HG02588 (cell line): ENCODE measurements around the gene SERGEF.

ENCODE experiments used
- ATAC-seq: cut with Tn5 transposase; IDR thresholded peaks from one replicate; pipeline ENCODE4 v1.9.1; 2021; ENCODE audit warnings: mild to moderate bottlenecking, moderate library complexity; ENCODE audit not compliant: unreplicated experiment

The SERGEF gene

DNA sequence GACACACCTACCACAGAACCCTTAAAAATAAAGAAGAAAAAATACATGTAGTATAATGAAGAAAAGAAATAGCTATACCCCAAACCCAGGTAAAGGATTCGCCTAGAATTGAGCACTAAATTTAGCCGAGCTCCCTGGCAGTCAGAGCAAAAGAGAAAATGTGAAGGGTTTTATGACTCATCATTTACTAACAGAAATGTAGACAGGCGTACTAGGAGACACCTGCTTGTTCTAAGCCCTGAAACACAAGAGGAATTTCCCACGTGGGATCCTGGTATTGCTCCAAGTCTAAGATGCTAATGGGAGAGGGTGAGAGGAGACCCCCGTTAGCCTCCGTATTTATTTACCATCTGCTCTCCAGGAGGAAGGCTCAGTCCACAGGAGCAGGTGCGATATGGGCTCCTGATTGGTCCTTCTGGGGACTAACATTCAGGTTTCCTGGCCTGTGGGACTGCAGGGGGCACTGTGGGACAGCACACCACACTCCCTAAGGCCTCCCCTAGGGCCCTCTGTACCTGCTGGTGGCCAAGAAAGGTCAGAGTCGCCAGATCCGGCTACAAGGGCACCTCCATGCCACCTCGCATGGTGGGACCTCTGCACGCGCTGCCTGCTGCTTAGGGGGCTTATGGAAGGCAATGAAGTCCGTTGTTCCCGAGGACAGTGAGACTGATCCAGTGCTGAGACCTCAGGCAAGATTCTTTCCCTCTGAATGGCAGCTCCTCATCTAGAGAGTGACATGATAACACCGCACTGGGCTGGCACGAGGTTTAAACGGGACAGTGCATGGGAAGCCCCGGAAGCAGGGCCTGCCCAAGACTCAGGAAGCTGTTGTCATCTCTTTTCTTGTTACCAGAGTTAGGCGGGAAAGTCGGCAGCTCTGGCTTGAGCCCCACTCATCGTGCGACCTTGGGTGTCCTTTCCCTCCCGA is 252.5 kb downstream of the SERGEF start:
- no peak for ATAC-seq

DNA sequence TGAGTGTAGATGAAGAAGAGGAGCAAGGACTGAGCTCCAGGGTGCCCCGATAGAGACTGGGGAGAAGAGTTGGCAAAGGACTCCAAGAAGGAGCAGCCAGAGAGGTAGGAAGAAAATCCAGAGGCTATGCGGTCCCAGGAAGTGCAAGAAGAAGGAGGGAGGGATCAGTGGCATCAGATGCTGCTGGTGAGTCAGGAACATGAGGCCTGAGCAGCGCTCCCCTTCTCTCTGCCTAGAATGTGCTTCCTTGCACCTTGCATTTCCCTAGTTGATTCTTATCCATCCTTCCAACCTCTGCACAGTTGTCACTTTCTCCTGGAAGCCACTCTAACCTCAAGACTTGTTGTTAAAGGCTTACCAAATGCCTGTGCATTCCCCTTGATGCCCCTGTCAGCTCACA is 257.0 kb downstream of the SERGEF start:
- no peak for ATAC-seq

DNA sequence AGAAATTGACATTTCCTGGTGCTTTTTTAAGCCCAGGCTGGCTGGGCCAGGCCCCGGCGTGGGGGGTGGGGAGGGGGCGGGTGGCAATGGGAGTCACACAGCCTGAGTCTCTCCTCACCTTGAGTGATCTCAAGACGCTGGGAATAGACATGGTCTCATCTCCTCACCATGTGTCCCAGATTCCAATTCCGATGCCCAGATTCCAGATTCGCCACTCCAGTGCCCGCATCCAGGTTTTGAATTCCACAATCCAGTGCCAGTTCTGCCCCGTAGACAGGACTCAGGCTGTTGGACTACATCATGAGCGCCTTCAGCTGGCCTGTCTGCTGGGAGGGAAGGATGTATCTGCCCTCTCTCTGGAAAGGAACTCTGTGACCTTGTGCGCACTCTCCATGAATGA is 259.2 kb downstream of the SERGEF start:
- no peak for ATAC-seq

DNA sequence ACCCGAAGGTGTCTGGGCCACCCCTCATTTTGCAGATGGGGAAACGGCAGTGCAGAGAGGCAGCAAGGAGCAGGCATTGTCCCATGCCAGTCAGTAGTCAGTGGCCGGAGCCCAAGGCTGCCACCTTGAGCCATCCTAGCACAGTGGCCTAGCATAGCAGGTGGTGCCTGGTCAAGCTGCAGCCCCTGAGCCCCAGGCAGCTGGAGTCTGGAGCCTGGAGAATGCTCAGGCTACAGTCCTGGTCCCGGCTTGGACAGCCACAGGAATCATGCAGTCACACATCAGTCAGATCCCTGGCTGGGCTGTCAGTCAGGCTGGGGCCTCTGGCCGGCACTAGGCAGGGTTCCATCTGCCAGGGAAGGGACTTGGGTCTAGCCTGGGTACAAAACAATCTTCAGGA is 259.7 kb downstream of the SERGEF start:
- ATAC-seq: no peak

DNA sequence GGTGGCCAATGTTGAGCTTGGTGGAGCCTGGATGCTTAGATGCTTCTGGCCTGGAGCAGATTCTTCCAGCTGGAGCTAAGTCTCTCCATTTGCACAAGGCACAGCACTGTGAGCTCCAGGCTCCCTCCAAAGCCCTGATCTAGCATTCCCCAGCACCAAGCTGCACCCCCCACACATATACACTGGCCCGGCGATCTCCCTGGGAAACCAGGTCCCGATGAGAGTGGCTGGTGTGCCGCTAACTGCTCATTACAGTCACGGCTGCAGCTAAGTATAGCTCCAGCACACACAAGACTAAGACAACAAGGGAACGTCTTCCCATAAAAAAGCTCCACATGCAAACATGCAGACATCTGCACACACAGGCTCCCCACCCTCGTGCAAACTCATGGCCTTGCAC is 260.7 kb downstream of the SERGEF start:
- ATAC-seq: no peak

DNA sequence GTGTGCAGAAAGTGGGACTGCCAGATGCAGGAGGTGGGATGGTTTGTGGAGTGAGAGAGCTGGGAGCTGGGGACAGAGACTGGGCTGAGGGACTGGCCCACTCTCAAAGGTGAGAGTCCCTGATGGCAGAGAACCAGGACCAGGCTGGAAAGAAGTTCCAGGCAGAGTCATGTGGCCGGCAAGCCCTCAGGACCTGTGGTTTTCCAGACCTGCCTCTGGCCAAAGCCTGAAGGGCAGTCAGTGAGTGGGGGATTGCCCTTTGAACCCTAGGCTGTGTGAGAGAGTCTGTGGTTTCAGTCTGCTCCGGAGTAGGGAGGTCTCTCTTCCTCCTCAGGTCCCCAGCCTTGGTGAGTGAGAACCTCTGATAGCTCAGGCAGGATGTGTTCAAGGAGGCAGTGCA is 261.3 kb downstream of the SERGEF start:
- ATAC-seq: no peak

DNA sequence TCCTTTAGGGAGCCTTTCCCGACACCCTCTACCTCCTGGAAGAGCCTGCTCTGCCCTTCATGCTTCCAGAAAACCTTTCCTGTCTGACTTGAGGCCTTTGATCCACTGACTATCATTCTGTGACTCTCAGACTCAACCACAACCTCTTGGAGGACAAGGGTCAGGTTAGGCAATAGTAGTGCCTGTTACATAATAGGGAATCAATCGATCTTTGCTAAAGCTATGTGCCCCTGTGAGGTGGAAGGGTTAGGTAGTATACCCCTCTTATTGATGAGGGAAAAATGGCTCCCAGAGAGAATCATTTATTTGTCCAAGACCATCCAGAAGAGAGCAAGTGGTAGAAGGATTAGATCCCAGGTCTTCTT is 262.1 kb downstream of the SERGEF start:
- ATAC-seq: no peak

DNA sequence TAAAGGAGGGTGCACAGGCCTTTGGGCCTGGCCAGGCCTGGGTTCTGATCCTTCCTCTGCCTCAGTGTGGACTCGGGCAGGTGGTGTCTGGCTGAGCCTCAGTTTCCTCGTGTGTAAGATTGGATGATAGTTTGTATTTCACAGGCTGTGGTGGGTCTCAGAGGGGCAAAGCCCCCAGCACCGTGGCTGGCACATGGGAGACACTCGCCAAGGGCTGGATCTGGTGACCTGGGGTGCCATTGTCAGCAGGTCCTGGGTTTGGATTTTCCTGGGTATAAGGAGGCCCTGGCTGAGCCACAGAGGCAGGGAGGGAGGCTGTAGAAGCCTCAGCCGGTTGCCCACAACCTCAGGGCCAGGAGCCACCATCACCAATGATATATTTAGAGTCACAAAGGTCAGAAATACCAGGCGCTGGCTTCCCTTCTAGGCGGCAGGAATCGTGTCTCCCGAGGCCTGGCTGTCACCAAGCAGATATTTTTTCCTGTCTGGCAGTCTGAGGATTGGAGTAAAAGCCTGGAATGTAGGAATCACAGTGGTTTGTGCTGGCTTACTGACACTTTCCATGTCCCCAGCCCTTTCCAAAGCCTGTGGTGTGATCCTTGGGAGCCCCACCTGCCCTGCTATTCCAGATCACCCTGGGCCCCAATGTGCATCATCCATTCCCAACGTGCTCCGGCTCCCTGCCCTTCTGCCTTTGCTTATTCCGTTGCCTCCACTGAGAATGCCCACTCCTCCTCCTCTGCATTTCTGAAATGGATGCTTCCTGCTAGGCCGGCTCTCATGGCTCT is 262.6 kb downstream of the SERGEF start:
- no peak for ATAC-seq

DNA sequence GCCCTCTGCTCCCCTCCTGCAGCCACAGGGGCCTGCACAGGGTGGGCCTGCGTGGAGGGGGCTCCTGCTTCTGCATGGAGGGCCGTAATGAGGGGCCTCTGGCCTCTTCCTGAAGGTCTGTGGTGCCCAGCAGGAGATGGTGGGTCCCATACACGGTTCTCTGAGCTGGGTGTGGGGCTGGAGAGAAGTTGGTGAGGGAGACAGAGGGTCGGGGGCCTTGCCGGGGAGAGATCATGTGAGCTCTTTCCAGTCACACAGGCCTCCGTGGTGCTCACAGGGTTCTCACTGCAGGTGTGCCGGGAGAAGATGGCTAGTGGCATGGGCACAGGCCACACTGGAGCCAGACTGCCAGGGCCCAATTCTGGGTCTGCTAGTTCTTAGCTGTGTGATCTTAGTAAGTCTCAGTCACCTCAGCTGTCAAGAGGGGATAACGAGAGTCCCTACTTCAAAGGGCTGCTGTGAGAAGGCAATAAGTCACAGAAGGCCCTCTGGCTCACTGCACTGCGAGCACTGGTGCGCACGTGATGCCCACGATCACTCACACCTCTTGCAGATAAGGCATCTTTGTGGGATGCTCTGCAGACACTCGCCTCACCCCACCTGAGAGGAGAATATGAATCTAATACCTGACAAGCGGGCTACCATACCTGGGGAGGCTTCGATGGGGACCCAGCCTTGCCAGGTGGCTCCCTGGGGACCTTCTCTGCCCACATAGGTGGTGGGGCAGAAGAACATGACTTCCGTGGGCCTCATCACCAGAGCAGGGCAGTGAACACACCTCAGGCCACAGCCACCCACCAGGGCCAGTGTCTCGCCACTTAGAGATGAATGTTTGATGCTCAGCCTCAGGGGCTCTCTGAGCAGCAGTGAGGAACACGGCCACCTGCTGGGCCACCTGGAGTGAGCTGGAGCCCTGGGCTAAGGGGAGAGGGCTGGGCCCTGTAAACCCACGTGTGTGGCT is 263.8 kb downstream of the SERGEF start:
- no peak for ATAC-seq

DNA sequence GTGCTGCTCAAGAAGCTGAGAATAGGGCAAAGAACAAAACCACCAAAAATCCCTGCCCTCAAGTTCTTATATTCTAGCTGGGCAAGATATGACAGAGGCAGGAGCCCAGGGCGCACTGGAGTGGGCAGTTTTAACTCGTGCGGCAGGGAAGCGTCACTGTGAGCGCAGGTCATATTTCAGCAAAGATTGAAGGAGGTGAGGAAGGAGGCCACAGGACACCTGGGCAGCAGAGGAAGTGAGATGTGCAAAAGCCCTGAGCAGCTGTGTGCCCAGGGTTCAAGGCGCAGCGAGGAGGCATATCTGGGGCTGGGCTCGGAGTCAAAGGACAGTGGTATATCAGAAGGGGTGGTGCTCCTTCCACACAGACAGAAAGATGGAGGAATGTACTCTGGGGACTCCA is 264.8 kb downstream of the SERGEF start:
- ATAC-seq: no peak

DNA sequence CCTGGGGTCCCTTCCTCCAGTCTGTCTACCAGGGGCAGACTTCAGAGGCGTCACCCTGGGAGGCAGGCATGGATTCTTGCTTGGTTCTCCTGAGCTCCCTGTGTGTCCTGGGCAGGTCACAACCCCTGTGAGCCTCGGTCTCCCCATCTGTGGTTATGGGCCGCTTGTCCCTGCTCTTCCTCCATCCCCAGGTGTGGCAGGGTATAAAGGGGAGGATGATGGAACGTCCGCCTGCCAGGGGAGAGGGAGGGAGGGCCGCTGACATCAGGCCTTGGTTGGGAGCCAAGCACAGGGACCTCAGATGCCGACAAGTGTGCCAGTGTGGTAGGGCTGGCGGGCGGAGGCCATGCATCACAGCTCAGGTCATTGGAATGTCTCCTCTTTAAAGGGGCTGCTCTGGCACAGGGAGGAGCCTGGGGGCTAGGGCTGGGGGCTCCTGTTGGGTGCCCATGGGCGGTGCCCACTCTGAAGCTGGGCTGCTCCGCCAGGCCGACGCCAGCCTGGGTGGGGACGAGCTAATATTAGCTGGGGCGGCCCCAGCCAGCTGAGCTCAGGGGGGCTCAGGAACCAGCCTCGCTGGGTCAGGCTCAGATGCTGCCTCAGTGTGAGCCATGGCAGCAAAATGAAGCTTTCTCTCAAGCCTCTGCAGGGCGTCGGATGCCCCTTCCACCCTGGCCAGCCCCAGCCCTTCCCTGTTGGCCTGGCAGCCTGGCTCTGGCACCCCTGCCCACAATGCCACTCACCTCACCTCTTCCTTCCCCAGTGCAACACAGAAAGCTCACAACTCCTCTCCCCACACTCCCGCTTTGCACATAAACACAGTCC is 265.5 kb downstream of the SERGEF start:
- ATAC-seq: no peak

DNA sequence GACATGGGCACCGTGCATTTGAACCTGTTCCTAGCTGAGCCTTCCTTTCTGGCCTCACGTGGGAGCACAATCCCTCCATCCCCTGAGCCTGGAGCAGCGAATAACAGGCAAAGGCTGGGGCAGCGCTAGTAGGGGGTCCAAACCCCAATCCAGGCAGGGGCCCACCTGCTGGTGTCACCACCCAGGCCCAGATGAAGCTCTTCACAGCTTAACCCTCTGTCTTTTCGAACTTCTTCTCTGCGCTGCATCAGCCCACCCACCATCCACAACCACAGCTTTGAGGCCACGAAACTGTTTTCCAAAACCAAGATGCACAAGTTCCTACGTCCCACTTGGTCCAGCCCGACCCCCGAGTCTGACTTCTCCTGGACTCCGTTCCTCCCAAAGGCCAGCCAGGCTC is 266.8 kb downstream of the SERGEF start:
- no peak for ATAC-seq

DNA sequence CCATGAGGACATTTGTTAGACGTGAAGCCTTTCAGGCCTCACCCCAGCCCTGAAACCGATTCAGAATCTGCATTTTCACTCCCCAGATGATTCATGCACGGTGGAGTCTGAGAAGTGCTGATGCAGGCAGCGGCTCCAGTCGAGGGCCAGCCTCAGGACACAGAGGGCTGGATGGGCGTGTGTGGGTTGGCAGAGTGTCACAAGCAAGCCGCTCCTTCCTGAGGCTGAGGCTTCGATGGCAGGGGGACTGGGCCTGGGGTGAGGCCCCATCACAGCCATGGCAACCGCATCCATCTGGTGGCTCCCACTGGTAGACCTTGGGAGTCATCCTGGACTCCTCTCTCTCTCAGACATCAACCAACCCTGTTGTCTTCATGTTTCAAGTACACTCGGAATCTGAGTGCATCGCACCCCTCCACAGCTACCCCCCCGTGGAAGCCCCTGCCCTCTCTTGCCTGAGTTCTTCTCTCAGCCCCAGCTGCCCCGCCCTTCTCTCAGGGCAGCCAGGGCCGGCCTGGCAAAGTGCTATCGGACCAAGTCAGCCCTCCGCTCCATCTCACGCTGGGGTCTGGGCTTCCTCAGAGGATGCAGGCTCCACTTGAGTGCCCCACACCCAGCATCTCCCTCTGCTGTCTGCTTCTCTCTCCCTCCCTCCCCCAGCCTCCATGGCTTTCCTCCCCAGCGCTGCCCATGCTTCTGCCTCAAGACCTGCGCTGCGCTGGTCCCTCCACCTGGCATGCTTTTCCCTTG is 267.6 kb downstream of the SERGEF start:
- ATAC-seq: no peak

DNA sequence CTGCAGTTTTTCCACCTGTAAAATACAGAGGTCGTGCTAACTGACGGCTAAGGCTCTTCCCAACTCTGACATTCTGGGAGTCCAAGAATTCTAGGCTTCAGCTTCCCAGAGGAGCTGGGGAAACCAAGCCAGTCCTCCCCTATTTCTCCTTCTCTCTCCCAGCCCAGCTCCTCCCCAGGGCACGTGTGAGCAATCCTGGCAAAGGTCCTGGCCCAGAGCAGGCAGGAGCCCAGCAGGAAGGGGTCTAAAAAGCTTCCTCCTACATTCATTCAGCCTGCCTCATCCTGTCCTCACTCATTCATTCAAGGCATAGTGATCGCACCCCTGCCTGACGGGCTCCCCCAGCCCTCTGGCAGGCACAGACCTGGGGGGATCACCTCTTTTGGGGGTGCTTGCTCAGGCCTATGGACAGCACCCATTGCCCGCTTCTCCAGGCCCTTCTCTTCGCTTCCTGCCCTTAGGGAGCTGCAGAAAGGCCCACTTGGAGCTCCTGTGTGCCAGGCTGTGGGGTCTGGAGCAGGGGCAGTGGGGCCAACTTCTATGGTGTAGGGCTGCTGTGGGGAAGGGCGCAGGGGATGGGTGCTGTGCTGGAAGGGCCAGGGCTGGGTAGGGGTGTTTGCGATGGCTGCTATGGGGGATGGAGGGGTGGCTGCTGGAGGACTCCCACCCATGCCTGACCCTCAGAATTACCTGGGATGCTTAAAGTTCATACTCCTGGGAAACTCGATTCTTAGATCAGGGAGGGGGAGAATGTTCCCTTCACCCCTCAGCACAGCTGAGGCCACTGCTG is 268.5 kb downstream of the SERGEF start:
- ATAC-seq: no peak

DNA sequence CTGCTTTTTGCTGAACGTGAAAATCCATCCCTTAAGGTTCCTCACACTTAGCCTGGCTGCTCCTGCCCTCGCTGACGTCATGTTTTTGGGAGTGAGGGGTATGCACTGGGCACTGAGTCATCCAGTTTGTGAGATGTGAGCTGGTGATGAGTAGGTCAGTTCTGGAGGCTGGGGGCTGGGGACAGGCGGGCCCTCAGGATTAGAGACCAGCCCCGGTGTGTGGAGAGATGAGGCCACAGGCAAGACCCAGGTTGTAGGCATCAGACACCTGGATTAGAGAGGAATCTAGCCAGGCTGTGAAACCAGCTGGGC is 269.1 kb downstream of the SERGEF start:
- ATAC-seq: no peak

DNA sequence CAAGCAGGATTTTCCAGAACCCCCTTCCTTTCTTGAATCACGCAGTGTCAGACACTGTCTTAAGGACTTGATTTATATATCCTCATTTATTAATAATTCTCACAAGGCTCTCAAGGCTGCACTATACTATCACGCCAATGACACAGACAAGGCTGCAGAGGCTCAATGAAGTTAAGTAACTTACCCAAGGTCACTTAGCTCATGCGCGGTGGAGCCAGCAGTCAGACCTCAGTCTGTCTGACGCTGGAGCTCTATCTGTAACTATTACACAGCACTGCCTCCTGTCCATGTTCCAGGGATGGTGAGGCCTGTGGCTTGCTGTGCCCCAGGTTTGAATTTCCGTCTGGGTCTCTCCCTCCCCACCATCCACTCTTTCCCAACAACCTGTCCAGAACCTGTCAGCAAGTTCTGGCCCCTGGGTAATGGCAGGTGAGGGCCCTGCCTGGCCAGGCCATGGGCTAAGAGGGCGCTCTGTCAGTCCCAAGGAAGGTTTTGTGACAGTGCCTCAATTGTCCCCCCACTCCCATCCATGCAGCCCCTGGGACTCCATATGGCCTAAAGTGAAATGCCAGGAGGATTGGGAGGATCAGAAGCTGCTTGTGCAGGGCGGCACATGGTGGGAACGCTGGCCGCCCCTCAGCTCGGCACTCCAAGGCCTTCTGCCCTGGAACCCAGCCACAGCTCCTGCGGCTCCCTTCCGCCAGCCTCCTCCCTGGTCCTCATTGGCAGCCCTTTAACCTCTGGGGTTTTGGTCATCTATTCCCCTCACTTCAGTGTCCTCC is 269.6 kb downstream of the SERGEF start:
- ATAC-seq: no peak

DNA sequence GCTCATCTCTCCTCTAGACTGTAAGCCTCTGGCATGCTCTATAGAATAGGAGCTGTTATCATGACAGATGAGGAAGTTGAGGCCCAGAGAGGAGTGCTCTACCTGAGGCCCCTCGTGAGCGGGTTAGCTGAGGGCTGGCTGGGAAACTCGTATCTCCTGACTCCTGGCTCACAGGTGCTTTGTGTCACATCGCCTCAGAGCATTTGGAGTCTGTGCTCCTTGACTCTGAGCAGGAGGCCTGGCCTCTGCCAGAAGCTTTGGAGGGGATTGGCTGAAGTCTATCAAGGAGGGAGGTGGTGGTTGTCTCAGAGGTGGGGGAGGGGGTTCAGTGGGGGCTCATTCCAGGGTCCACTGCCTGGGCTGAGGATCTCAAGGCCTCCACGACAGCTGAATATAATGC is 270.8 kb downstream of the SERGEF start:
- ATAC-seq: no peak

DNA sequence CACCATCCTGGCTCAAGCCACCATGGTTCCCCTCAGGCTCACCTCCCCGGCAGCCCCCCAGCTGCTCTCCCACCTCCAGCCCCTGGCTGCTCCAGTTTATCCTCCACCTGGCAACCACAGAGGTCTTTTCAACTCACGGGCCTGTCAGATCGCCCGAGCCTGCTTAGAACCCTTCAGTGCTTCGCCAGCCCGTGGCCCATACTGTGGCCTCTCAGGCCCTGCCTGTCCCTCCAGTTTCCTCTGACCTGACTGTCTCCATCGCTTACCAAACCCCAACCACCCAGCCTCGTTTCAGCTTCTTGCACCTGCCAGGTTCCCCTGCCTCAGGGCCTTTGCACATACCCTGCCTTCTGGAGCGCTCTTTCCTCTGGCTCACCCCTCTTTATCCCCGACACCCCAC is 271.4 kb downstream of the SERGEF start:
- ATAC-seq: no peak
